IPS-18a (cell line): Measurements from ENCODE around the gene KLRC2.
"Not testable (repeated sequence)": the region's sequence is repeated elsewhere in the genome, so short reads cannot be mapped to it uniquely, and the experiment has no call there.

Experiments
- H3K27ac ChIP-seq: one replicate; pipeline ENCODE4 v1.5.1; 2013; ENCODE audit warnings: low read length
- H3K27me3 ChIP-seq: one replicate; pipeline ENCODE4 v1.6.1; 2013; ENCODE audit warnings: mild to moderate bottlenecking, low read length; ENCODE audit not compliant: control insufficient read depth, insufficient read depth
- H3K36me3 ChIP-seq: one replicate; pipeline ENCODE4 v1.6.1; 2013; ENCODE audit warnings: low read depth, low read length; ENCODE audit not compliant: control insufficient read depth
- H3K4me1 ChIP-seq: one replicate; pipeline ENCODE4 v1.6.1; 2013; ENCODE audit warnings: low read depth, low read length; ENCODE audit not compliant: control insufficient read depth
- H3K4me3 ChIP-seq: one replicate; pipeline ENCODE4 v1.5.1; 2013; ENCODE audit warnings: low read length
- H3K9ac ChIP-seq: one replicate; pipeline ENCODE4 v1.6.1; 2013; ENCODE audit warnings: mild to moderate bottlenecking, low read length, moderate library complexity
- H3K9me3 ChIP-seq: one replicate; pipeline ENCODE4 v1.6.1; 2013; ENCODE audit warnings: low read depth, low read length; ENCODE audit not compliant: control insufficient read depth

The KLRC2 gene

DNA sequence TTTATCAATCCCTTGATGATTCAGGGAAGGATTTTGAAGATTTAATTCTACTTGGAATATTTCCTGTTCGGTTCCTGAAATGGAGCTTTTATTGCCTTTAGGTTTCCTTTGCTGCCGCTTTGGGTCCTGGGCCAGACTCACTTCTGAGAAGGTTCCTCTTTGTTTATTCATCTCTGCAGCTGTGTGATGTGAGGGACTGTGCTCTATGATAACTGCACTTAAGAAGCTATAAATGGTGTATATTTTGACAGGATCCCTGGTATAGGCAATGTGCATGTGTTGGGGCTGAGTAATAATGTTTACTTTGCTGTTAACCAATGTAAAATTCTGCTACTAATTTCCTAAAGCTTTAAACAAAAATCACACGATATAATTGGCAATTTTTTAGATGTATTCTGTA is at the start of gene KLRC2:
Gene KLRC2, minus strand, starts transcription at position 195 of the 400 bp plus-strand sequence. Its CDS starts 24 bp downstream, at position 171.
- H3K9me3 ChIP-seq, H3K27me3 ChIP-seq, H3K4me3 ChIP-seq, H3K27ac ChIP-seq, H3K4me1 ChIP-seq, H3K36me3 ChIP-seq, H3K9ac ChIP-seq: not testable (repeated sequence)

GRCh38 chr12:10481901-10482300 is 46.1 kb upstream of the KLRC2 start:
- not testable (repeated sequence) for H3K4me3 ChIP-seq, H3K36me3 ChIP-seq, H3K9ac ChIP-seq, H3K27me3 ChIP-seq, H3K9me3 ChIP-seq, H3K4me1 ChIP-seq, H3K27ac ChIP-seq

DNA sequence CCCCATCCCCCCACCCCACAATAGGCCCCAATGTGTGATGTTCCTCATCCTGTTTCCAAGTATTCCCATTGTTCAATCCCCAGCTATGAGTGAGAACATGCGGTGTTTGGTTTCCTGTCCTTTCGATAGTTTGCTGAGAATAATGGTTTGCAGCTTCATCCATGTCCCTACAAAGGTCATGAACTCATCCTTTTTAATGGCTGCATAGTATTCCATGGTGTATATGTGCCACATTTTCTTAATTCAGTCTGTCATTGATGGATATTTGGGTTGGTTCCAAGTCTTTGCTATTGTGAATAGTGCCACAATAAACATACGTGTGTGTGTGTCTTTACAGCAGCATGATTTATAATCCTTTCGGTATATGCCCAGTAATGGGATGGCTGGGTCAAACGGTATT is 37.0 kb upstream of the KLRC2 start:
- H3K4me1 ChIP-seq, H3K9ac ChIP-seq, H3K27ac ChIP-seq, H3K9me3 ChIP-seq, H3K27me3 ChIP-seq, H3K36me3 ChIP-seq, H3K4me3 ChIP-seq: not testable (repeated sequence)

DNA sequence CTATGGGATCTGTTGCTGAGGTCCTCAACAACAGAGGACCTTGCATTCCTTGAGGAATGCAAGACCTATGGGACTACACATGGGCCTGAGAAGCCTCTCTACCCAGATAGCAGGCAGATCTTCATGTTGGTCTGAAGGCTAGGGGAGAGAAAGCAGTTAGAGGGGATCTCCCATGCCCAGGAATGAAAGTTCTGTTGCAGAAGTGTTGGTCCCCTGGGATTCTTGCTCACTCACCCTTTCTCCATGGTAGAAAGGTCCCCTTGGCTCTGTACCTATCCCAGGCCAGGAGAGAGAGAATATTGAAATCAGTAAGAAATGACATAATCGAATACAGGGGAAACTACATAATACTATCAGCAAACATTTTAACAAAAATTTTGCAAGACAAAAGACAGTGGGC is 33.9 kb upstream of the KLRC2 start:
- H3K9ac ChIP-seq = no peak overlapping the region
- no peak overlapping the region for H3K27ac ChIP-seq
- no peak overlapping the region for H3K4me3 ChIP-seq
- no peaks in the 10 kb centered on the region for H3K27me3 ChIP-seq
- no peaks in the 10 kb centered on the region for H3K9me3 ChIP-seq
- H3K4me1 ChIP-seq = no peaks in the 10 kb centered on the region
- no peaks in the 10 kb centered on the region for H3K36me3 ChIP-seq

DNA sequence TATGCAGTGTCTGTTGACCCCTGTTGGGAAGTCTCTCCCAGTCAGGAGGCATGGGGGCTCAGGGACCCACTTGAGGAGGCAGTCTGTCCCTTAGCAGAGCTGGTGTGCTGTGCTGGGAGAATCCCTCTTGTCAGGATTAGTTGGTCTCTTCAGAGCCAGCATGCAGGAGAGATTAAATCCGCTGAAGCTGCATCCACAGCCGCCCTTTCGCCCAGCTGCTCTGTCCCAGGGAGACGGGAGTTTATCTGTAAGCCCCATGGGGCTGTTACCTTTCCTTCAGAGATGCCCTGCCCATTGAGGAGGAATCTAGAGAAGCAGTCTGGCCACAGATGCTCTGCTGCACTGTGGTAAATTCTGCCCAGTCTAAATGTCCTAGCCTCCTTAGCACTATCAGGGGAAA is 30.5 kb upstream of the KLRC2 start:
- no peak overlapping the region for H3K27ac ChIP-seq
- no peak overlapping the region for H3K4me3 ChIP-seq
- no peaks in the 10 kb centered on the region for H3K27me3 ChIP-seq
- no peaks in the 10 kb centered on the region for H3K4me1 ChIP-seq
- no peaks in the 10 kb centered on the region for H3K36me3 ChIP-seq
- H3K9me3 ChIP-seq = no peaks in the 10 kb centered on the region
- H3K9ac ChIP-seq = no peak overlapping the region

GRCh38 chr12:10457760-10458159 is 21.9 kb upstream of the KLRC2 start:
- H3K27me3 ChIP-seq = no peaks in the 10 kb centered on the region
- H3K4me1 ChIP-seq = peaks cover 3% of the 10 kb centered on the region
- H3K9ac ChIP-seq = no peak overlapping the region
- H3K4me3 ChIP-seq = no peak overlapping the region
- H3K27ac ChIP-seq = no peak overlapping the region
- H3K9me3 ChIP-seq = no peaks in the 10 kb centered on the region
- no peaks in the 10 kb centered on the region for H3K36me3 ChIP-seq

DNA sequence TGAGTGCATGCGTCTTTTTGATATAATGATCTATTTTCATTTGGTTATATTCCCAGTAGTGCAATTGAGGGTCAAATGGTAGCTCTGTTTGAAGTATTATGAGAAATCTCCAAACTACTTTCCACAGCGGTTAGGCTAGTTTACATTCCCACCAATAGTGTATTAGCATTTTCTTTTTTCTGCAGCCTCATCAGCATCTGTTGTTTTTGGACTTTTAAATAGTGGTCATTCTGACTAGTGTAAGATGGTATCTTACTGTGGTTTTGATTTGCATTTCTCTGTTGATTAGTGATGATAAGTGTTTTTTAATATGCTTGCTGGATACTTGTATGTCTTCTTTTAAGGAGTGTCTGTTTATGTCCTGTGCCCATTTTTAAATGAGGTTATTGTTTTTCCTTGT is 21.0 kb upstream of the KLRC2 start:
- Histone ChIP-seq H3K4me1 (peaks cover 3% of the 10 kb centered on the region), H3K27ac (no peak overlapping the region), H3K36me3 (no peaks in the 10 kb centered on the region), H3K27me3 (no peaks in the 10 kb centered on the region), H3K9ac (no peak overlapping the region), H3K9me3 (no peaks in the 10 kb centered on the region), H3K4me3 (no peak overlapping the region)

DNA sequence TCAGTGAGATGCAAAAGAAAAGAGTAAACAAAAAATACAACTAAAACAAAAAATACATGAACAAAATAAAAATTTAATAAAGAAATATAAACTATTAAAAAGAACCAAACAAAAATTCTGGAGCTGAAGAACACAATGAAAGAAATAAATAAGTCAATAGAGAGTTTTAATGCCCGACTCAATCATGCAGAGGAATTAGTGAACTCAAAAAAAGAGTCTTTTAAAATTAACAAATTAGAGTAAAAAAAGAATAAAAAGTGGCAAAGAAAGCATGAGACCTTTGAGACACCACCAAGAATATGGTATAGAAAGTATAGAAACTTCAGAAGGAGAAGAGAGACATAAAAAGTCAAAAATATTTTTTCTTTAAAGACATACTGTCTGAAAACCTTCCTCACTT is 20.0 kb upstream of the KLRC2 start:
- Histone ChIP-seq H3K4me1 (peaks cover 3% of the 10 kb centered on the region), H3K36me3 (no peaks in the 10 kb centered on the region), H3K9me3 (no peaks in the 10 kb centered on the region), H3K4me3 (no peak overlapping the region), H3K27ac (no peak overlapping the region), H3K27me3 (no peaks in the 10 kb centered on the region), H3K9ac (no peak overlapping the region)

GRCh38 chr12:10454531-10454930 is 18.7 kb upstream of the KLRC2 start:
- Histone ChIP-seq H3K27me3 (no peaks in the 10 kb centered on the region), H3K4me3 (no peak overlapping the region), H3K27ac (no peak overlapping the region), H3K4me1 (peaks cover 3% of the 10 kb centered on the region), H3K9ac (no peak overlapping the region), H3K36me3 (no peaks in the 10 kb centered on the region), H3K9me3 (no peaks in the 10 kb centered on the region)

- Histone ChIP-seq H3K9me3 (no peaks in the 10 kb centered on the region), H3K27ac (no peak within 1 kb of the TSS)
Observed at GRCh38 chr12:10453156-10453555, 17.3 kb upstream of the KLRC2 start, which contains the start of gene KLRC1. Gene KLRC1, minus strand, starts transcription at chr12:10453377. Its CDS starts 2,221 bp downstream, at chr12:10451156.

GRCh38 chr12:10448236-10448635 is 12.4 kb upstream of the KLRC2 start:
- Histone ChIP-seq H3K36me3 (no peaks in the 10 kb centered on the region), H3K9me3 (no peaks in the 10 kb centered on the region), H3K4me3 (no peak overlapping the region)

More at GRCh38 chr12:10453156-10453555, 17.3 kb upstream of the KLRC2 start, which contains the start of gene KLRC1:
- Histone ChIP-seq H3K36me3 (no peaks in the 10 kb centered on the region), H3K27me3 (no peaks in the 10 kb centered on the region), H3K9ac (no peak within 1 kb of the TSS), H3K4me3 (no peak within 1 kb of the TSS), H3K4me1 (peaks cover 3% of the 10 kb centered on the region)

GRCh38 chr12:10446052-10446451 is 10.2 kb upstream of the KLRC2 start:
- not testable (repeated sequence) for H3K4me3 ChIP-seq, H3K9ac ChIP-seq

More at GRCh38 chr12:10448236-10448635, 12.4 kb upstream of the KLRC2 start:
- H3K27me3 ChIP-seq = no peaks in the 10 kb centered on the region
- H3K4me1 ChIP-seq = no peaks in the 10 kb centered on the region
- H3K9ac ChIP-seq = no peak overlapping the region
- no peak overlapping the region for H3K27ac ChIP-seq

More at GRCh38 chr12:10446052-10446451, 10.2 kb upstream of the KLRC2 start:
- H3K36me3 ChIP-seq, H3K4me1 ChIP-seq, H3K27me3 ChIP-seq, H3K9me3 ChIP-seq, H3K27ac ChIP-seq: not testable (repeated sequence)
